ENCODE data around the gene CCDC14. TPM values are rescaled to one million over a fixed set of nuclear protein-coding genes. Genes with fewer than 3 reads are reported as not detected.
"Not testable (repeated sequence)": the region's sequence is repeated elsewhere in the genome, so short reads cannot be mapped to it uniquely, and the experiment has no call there.

CCDC14 gene
- total and polyA plus RNA-seq, 2 experiments from 2014 or later: 52.5 to 113 TPM

DNA sequence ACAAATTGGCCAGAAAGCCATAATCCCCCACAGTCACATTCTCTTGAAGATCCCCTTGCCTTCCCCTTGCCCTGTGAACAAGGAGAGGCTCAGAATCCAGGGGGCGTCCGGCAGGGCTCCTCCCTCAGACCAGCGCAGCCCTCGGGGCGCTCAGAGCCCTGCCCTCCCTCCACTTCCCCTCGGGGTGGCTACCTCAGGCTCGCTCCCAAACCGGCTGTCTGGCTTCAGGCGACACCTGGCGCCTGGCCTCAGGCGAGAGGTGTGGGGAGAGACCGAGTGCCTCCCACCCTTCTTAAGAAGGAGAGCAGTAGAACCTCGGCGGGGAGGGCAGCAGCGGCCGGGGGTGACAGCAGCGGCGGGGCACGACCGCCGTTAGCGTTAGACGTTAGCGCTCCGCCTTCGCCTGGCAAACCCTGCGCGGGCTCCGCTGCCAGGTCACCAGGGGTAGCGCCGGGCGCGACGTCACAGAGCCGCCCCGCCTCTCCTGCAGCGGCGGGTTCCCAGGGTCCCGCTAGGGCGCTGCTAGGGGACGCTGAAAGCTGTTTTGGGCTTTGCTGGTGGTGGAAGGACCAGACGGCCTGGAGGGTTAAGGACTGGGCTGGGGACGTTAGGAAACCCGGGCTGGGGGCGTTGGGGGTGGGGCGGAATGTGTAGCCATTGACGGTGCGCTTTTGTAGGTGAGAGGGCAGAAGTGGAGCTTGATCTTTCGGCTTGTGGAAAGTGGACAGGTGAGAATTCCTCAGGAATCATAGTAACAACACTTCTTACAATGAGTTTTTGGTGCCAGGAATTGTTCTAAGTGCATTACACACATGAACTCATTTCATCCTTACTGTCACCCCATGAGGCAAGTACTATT is 30.9 kb upstream of the CCDC14 start, which contains the start of gene ROPN1:
Gene ROPN1, minus strand, starts transcription at position 395 of the 859 bp plus-strand sequence. CDS start 11,643 bp downstream, outside the sequence.
- H2AFZ ChIP-seq; H3F3A ChIP-seq (replicated peaks; ENCODE audit: low read depth); H3K4me1 ChIP-seq (ENCODE audit: insufficient read depth); H3K36me3 ChIP-seq (ENCODE audit: insufficient read depth); H3K79me2 ChIP-seq (replicated peaks; ENCODE audit: insufficient read depth); H4K20me1 ChIP-seq (replicated peaks; ENCODE audit: insufficient read depth); H3K36me3 Mint-ChIP-seq (ENCODE audit: low read depth); H3K27ac ChIP-seq (ENCODE audit: low read depth); DNase-seq (ENCODE audit: low spot score); H3K4me1 Mint-ChIP-seq; H3K27ac Mint-ChIP-seq; H3K9me3 Mint-ChIP-seq; H3K9me2 ChIP-seq (ENCODE audit: insufficient read depth); H3K4me2 ChIP-seq: not testable (repeated sequence)
- Histone ChIP-seq H3K27me3 (ENCODE audit: insufficient read depth) (peaks cover 62% of the 10 kb centered on the region), H3K4me3 (peak within 1 kb of the TSS; percentile 46; the same call in 1 of the 2 replicates)
- peaks cover 12% of the 10 kb centered on the region for H3K27me3 Mint-ChIP-seq (ENCODE audit: insufficient read depth, low read depth, poor library complexity)
- ATAC-seq: peak; percentile 97
- H3K4me3 Mint-ChIP-seq: peak within 1 kb of the TSS; percentile 59

- Mint-ChIP-seq H3K9me3 (no peaks in the 10 kb centered on the region), H3K36me3 (ENCODE audit: low read depth) (no peaks in the 10 kb centered on the region), H3K27ac (no peak overlapping the region), H3K27me3 (ENCODE audit: insufficient read depth, low read depth, poor library complexity) (peaks cover 11% of the 10 kb centered on the region), H3K4me3 (no peak overlapping the region), H3K4me1 (no peaks in the 10 kb centered on the region; the same call in 2 of the 3 replicates)
- ATAC-seq: no peak
- Histone ChIP-seq H3K4me3 (no peak overlapping the region), H3K79me2 (replicated peaks; ENCODE audit: insufficient read depth) (no peaks in the 10 kb centered on the region), H3K27me3 (ENCODE audit: insufficient read depth) (peaks cover 29% of the 10 kb centered on the region), H2AFZ (no peak overlapping the region), H3K4me1 (ENCODE audit: insufficient read depth) (no peaks in the 10 kb centered on the region), H3F3A (replicated peaks; ENCODE audit: low read depth) (no peaks in the 10 kb centered on the region), H3K4me2 (no peak overlapping the region), H3K9me2 (ENCODE audit: insufficient read depth) (no peaks in the 10 kb centered on the region), H3K36me3 (ENCODE audit: insufficient read depth) (no peaks in the 10 kb centered on the region), H3K27ac (ENCODE audit: low read depth) (no peak overlapping the region), H4K20me1 (replicated peaks; ENCODE audit: insufficient read depth) (no peaks in the 10 kb centered on the region)
- DNase-seq (ENCODE audit: low spot score): peak; percentile 5
- no peak for TF ChIP-seq POLR2AphosphoS5 (IDR thresholded peaks at IDR 0.05; ENCODE audit: low read depth)
- no peak for TF ChIP-seq ZNF114 (CRISPR knock-in tag; IDR thresholded peaks at IDR 0.05)
- TF ChIP-seq NANOG (IDR thresholded peaks at IDR 0.05; ENCODE audit: borderline replicate concordance): no peak
- TF ChIP-seq, protein P1, sequence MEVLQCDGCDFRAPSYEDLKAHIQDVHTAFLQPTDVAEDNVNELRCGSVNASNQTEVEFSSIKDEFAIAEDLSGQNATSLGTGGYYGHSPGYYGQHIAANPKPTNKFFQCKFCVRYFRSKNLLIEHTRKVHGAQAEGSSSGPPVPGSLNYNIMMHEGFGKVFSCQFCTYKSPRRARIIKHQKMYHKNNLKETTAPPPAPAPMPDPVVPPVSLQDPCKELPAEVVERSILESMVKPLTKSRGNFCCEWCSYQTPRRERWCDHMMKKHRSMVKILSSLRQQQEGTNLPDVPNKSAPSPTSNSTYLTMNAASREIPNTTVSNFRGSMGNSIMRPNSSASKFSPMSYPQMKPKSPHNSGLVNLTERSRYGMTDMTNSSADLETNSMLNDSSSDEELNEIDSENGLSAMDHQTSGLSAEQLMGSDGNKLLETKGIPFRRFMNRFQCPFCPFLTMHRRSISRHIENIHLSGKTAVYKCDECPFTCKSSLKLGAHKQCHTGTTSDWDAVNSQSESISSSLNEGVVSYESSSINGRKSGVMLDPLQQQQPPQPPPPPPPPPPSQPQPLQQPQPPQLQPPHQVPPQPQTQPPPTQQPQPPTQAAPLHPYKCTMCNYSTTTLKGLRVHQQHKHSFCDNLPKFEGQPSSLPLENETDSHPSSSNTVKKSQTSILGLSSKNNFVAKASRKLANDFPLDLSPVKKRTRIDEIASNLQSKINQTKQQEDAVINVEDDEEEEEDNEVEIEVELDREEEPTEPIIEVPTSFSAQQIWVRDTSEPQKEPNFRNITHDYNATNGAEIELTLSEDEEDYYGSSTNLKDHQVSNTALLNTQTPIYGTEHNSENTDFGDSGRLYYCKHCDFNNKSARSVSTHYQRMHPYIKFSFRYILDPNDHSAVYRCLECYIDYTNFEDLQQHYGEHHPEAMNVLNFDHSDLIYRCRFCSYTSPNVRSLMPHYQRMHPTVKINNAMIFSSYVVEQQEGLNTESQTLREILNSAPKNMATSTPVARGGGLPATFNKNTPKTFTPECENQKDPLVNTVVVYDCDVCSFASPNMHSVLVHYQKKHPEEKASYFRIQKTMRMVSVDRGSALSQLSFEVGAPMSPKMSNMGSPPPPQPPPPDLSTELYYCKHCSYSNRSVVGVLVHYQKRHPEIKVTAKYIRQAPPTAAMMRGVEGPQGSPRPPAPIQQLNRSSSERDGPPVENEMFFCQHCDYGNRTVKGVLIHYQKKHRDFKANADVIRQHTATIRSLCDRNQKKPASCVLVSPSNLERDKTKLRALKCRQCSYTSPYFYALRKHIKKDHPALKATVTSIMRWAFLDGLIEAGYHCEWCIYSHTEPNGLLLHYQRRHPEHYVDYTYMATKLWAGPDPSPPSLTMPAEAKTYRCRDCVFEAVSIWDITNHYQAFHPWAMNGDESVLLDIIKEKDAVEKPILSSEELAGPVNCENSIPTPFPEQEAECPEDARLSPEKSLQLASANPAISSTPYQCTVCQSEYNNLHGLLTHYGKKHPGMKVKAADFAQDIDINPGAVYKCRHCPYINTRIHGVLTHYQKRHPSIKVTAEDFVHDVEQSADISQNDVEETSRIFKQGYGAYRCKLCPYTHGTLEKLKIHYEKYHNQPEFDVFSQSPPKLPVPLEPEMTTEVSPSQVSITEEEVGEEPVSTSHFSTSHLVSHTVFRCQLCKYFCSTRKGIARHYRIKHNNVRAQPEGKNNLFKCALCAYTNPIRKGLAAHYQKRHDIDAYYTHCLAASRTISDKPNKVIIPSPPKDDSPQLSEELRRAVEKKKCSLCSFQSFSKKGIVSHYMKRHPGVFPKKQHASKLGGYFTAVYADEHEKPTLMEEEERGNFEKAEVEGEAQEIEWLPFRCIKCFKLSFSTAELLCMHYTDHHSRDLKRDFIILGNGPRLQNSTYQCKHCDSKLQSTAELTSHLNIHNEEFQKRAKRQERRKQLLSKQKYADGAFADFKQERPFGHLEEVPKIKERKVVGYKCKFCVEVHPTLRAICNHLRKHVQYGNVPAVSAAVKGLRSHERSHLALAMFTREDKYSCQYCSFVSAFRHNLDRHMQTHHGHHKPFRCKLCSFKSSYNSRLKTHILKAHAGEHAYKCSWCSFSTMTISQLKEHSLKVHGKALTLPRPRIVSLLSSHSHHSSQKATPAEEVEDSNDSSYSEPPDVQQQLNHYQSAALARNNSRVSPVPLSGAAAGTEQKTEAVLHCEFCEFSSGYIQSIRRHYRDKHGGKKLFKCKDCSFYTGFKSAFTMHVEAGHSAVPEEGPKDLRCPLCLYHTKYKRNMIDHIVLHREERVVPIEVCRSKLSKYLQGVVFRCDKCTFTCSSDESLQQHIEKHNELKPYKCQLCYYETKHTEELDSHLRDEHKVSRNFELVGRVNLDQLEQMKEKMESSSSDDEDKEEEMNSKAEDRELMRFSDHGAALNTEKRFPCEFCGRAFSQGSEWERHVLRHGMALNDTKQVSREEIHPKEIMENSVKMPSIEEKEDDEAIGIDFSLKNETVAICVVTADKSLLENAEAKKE (CRISPR knock-in tag; IDR thresholded peaks at IDR 0.05): no peak
- no peak for TF ChIP-seq CREB1 (CRISPR knock-in tag; IDR thresholded peaks at IDR 0.05; ENCODE audit: low read depth)
- TF ChIP-seq, protein P2, sequence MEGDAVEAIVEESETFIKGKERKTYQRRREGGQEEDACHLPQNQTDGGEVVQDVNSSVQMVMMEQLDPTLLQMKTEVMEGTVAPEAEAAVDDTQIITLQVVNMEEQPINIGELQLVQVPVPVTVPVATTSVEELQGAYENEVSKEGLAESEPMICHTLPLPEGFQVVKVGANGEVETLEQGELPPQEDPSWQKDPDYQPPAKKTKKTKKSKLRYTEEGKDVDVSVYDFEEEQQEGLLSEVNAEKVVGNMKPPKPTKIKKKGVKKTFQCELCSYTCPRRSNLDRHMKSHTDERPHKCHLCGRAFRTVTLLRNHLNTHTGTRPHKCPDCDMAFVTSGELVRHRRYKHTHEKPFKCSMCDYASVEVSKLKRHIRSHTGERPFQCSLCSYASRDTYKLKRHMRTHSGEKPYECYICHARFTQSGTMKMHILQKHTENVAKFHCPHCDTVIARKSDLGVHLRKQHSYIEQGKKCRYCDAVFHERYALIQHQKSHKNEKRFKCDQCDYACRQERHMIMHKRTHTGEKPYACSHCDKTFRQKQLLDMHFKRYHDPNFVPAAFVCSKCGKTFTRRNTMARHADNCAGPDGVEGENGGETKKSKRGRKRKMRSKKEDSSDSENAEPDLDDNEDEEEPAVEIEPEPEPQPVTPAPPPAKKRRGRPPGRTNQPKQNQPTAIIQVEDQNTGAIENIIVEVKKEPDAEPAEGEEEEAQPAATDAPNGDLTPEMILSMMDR (conservative IDR thresholded peaks at IDR 0.05; ENCODE audit: low read depth in 2 of 2): no peak
- no peak for TF ChIP-seq EZH2 (IDR thresholded peaks at IDR 0.05; ENCODE audit: low read depth, unreplicated experiment)
- TF ChIP-seq STAT1 (IDR thresholded peaks at IDR 0.05; ENCODE audit: unreplicated experiment): no peak
- TF ChIP-seq REST (IDR thresholded peaks at IDR 0.05; ENCODE audit: unreplicated experiment): no peak
Measured at GRCh38 chr3:123986427-123986826, 25.4 kb upstream of the CCDC14 start.
